ENCODE results near the gene DAB2IP. TPM values are rescaled to one million over a fixed set of nuclear protein-coding genes. Genes with fewer than 3 reads are reported as not detected.

DAB2IP gene
- total RNA-seq, 1 experiment from 2014 or later, result 13.4 TPM

- no peak for DNase-seq (ENCODE audit: low read depth, low spot score)
- in situ Hi-C loops (cut with HindIII; ENCODE audit: low pct_unique_long_range_greater_than_20kb, low sequenced_read_pairs), result no loop called here
These were observed 165.0 kb downstream of the DAB2IP start for GRCh38 chr9:121816449-121816817.

- in situ Hi-C loops (cut with HindIII; ENCODE audit: low pct_unique_long_range_greater_than_20kb, low sequenced_read_pairs), result no loop called here
- no peak for DNase-seq (ENCODE audit: low read depth, low spot score)
These were observed 165.5 kb downstream of the DAB2IP start for GRCh38 chr9:121816845-121817450.

GRCh38 chr9:121817476-121817875 is 166.0 kb downstream of the DAB2IP start:
- DNase-seq (ENCODE audit: low read depth, low spot score), result no peak
- in situ Hi-C loops (cut with HindIII; ENCODE audit: low pct_unique_long_range_greater_than_20kb, low sequenced_read_pairs), result no loop called here

- in situ Hi-C loops (cut with HindIII; ENCODE audit: low pct_unique_long_range_greater_than_20kb, low sequenced_read_pairs), result no loop called here
- DNase-seq (ENCODE audit: low read depth, low spot score), result no peak
These were observed 166.7 kb downstream of the DAB2IP start for GRCh38 chr9:121818016-121818661.

- no peak for DNase-seq (ENCODE audit: low read depth, low spot score)
- in situ Hi-C loops (cut with HindIII; ENCODE audit: low pct_unique_long_range_greater_than_20kb, low sequenced_read_pairs), result no loop called here
These were observed 167.5 kb downstream of the DAB2IP start for GRCh38 chr9:121818841-121819427.

GRCh38 chr9:121819428-121820231 is 168.2 kb downstream of the DAB2IP start:
- no peak for DNase-seq (ENCODE audit: low read depth, low spot score)
- in situ Hi-C loops (cut with HindIII; ENCODE audit: low pct_unique_long_range_greater_than_20kb, low sequenced_read_pairs), result no loop called here

- no peak for DNase-seq (ENCODE audit: low read depth, low spot score)
These were observed 169.0 kb downstream of the DAB2IP start for GRCh38 chr9:121820286-121821005.

GRCh38 chr9:121821326-121821725 is 169.9 kb downstream of the DAB2IP start:
- in situ Hi-C loops (cut with HindIII; ENCODE audit: low pct_unique_long_range_greater_than_20kb, low sequenced_read_pairs), result no loop called here
- DNase-seq (ENCODE audit: low read depth, low spot score), result no peak

More at GRCh38 chr9:121820286-121821005, 169.0 kb downstream of the DAB2IP start:
- in situ Hi-C loops (cut with HindIII; ENCODE audit: low pct_unique_long_range_greater_than_20kb, low sequenced_read_pairs), result no loop called here

- DNase-seq (ENCODE audit: low read depth, low spot score), result no peak
- in situ Hi-C loops (cut with HindIII; ENCODE audit: low pct_unique_long_range_greater_than_20kb, low sequenced_read_pairs), result no loop called here
These were observed 171.0 kb downstream of the DAB2IP start for GRCh38 chr9:121822093-121823085.

- no peak for DNase-seq (ENCODE audit: low read depth, low spot score)
- in situ Hi-C loops (cut with HindIII; ENCODE audit: low pct_unique_long_range_greater_than_20kb, low sequenced_read_pairs), result no loop called here
These were observed 172.2 kb downstream of the DAB2IP start for GRCh38 chr9:121823451-121824169.

GRCh38 chr9:121824651-121825030 is 173.2 kb downstream of the DAB2IP start:
- in situ Hi-C loops (cut with HindIII; ENCODE audit: low pct_unique_long_range_greater_than_20kb, low sequenced_read_pairs), result no loop called here
- no peak for DNase-seq (ENCODE audit: low read depth, low spot score)

GRCh38 chr9:121825031-121825691 is 173.7 kb downstream of the DAB2IP start:
- DNase-seq (ENCODE audit: low read depth, low spot score), result no peak
- in situ Hi-C loops (cut with HindIII; ENCODE audit: low pct_unique_long_range_greater_than_20kb, low sequenced_read_pairs), result no loop called here

GRCh38 chr9:121826711-121827110 is 175.3 kb downstream of the DAB2IP start:
- DNase-seq (ENCODE audit: low read depth, low spot score), result no peak
- in situ Hi-C loops (cut with HindIII; ENCODE audit: low pct_unique_long_range_greater_than_20kb, low sequenced_read_pairs), result no loop called here

- DNase-seq (ENCODE audit: low read depth, low spot score), result no peak
These were observed 176.0 kb downstream of the DAB2IP start for GRCh38 chr9:121827251-121827967.

GRCh38 chr9:121830441-121831140 is 179.2 kb downstream of the DAB2IP start:
- no peak for DNase-seq (ENCODE audit: low read depth, low spot score)
- in situ Hi-C loops (cut with HindIII; ENCODE audit: low pct_unique_long_range_greater_than_20kb, low sequenced_read_pairs), result no loop called here

More at GRCh38 chr9:121827251-121827967, 176.0 kb downstream of the DAB2IP start:
- in situ Hi-C loops (cut with HindIII; ENCODE audit: low pct_unique_long_range_greater_than_20kb, low sequenced_read_pairs), result no loop called here

All from SK-MEL-5 (cell line).